Measurements from ENCODE around the gene LTBP1.

DNA sequence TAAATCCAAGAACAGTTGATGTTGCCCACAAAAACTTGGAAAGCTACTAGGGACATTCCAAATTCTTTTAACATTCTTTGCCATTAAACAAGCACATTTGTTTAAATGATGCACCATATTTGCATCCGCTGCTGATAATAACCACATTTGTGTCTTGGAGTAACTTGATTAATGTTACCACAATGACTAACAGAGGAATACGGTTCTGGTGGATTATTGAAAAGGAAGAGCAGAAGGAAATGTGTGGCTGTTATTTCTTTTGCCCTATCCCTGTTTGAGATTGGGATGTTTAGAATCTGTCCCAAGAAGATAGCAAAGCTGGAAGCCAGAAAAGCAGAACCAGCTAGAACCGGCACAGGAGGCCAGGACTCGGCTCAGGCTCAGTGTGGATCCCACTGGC is 490.5 kb downstream of the LTBP1 start:
- TF ChIP-seq, protein P1, sequence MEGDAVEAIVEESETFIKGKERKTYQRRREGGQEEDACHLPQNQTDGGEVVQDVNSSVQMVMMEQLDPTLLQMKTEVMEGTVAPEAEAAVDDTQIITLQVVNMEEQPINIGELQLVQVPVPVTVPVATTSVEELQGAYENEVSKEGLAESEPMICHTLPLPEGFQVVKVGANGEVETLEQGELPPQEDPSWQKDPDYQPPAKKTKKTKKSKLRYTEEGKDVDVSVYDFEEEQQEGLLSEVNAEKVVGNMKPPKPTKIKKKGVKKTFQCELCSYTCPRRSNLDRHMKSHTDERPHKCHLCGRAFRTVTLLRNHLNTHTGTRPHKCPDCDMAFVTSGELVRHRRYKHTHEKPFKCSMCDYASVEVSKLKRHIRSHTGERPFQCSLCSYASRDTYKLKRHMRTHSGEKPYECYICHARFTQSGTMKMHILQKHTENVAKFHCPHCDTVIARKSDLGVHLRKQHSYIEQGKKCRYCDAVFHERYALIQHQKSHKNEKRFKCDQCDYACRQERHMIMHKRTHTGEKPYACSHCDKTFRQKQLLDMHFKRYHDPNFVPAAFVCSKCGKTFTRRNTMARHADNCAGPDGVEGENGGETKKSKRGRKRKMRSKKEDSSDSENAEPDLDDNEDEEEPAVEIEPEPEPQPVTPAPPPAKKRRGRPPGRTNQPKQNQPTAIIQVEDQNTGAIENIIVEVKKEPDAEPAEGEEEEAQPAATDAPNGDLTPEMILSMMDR (IDR thresholded peaks at IDR 0.05) = no peak
- no peak for TF ChIP-seq EZH2 (IDR thresholded peaks at IDR 0.05; ENCODE audit: borderline replicate concordance, insufficient read depth, low read depth, low read length, poor library complexity, severe bottlenecking)
